Activated CD8-positive, alpha-beta memory T cell treated with anti-CD3 and anti-CD28 coated beads for 24 hours (primary cell): Measurements from ENCODE around the gene CDK18.

Experiments
- DNase-seq: peaks from one replicate; pipeline ENCODE4 v3.0.0-alpha.2; 2020

The CDK18 gene

DNA sequence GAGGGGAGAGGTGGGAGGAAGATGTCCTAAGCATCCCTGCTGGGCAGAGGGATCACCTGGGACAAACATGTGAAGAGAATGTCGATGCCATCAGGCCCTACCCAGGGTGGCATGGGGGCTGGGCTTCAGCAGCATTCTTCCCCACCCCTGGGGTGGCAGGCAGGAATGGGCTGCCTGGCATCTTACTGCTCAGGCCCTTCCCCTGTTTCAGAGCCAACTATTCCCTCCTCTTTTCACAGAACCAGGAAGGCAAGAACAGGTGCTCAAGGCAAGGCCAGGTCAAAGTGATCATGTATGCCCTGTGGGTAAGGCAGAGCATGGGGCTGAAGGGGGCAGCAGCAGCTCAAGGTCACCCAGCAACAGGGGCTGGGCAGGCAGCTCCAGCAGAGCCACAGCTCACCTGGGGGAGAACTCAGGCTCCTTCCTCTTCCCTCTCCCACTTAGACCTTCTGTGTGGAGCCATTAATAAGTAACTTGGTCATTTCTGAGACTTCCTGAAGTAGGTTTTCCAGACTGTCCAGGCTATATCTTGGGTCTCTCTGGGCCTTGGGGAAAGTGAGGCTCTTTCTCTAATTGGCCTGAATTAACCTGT is 70.9 kb downstream of the CDK18 start:
- DNase-seq: peak; percentile 35

DNA sequence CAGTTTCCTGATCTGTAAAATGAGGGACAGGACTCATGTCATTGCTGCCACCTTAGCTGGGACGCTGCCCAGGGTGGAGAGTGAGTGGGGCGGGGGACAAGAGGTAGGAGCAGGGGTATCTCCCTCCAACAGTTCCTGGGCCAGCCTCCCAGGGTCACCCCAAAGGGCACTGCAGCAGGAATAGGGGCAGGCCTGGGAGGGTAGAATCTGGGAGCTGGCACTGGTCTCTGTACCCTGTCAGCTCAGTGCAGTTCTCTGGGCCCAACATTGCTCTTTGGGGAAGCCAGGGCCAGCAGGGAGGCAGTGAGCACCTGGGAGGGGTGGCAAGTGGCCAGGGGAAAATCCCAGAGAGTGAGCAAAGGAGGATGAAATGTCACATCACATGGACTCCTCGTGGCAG is 71.5 kb downstream of the CDK18 start:
- peak; percentile 48 for DNase-seq

DNA sequence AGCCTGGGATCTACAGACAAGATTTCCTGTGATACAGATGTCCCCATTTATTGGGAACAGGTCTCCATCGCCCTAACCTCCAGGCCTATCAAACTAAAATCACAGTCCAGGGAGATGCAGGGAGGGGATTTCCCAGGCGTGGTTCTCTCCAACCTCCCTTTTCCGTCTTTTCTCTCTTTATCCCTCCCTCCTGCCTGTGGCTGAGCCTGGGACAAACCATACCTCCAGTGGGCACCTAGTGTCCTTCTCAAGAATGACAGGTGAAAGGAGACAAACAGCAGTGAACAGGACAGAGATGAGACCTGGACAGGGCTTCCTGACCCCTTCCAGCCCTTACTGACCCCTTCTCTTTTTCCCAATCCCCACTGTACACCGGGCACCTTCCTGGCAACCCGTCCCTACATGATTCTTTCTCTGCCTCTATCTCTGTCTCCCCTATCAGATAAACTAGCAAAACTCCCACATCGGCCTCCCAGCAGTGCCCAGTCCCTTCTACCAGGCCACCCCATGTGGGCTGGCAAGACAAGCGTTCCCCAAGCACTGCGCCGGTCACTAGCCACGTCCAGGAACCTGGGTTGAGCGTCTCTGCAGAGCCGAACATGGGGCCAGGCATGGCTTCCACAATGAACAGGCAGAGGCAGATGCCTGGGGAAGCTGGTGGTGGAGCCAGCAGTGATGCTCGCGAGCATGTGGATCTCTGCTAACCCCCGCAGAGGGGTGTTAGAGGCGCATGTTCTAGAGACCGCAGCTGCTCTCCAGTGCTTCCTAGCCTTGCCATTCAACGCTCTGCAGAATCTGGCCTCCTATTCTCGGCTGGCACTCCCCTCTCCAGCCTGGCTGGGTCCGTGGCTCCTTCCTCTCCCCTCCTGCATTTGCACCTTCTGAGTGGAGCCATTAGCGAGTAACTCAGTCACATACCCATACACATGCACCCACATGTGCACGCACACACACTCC is 72.6 kb downstream of the CDK18 start:
- peak; percentile 40 for DNase-seq

DNA sequence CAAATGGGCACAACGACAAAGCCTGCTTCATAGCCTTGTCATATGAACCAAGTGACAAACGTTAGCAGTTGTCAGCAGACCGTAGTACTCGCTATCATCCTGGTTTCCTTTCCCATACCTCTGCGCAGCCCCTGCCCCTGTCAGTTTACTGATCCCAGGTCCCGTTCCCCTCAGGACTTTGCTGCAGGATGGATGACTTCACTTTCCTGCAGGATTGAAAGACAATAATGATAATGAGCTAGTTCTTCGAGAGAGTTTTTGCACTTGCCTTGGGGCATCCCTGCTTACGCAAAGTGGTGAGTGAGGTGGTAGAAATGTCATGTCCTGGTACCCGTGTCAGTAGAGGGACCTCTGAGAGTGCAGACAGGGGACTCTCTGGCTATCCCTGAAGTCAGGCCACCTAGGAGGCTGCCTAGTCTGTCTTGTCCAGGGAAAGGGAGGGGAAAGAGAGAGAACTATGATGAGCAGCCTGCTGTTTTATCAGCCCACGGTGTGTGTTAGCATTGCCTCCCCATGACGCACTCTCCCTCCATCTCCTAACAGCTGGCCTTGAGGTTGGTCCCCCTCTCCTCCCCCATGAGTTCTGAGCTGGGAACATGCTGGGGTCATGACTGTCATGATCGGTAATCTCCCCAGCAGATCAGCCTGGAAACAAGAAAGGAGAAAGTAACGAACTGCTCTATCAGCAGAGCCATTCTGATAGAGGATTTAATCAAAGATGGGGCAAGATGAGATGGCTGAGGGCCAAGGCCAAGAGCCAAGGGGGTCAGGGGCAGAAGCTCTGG is 73.6 kb downstream of the CDK18 start:
- DNase-seq: peak; percentile 37

DNA sequence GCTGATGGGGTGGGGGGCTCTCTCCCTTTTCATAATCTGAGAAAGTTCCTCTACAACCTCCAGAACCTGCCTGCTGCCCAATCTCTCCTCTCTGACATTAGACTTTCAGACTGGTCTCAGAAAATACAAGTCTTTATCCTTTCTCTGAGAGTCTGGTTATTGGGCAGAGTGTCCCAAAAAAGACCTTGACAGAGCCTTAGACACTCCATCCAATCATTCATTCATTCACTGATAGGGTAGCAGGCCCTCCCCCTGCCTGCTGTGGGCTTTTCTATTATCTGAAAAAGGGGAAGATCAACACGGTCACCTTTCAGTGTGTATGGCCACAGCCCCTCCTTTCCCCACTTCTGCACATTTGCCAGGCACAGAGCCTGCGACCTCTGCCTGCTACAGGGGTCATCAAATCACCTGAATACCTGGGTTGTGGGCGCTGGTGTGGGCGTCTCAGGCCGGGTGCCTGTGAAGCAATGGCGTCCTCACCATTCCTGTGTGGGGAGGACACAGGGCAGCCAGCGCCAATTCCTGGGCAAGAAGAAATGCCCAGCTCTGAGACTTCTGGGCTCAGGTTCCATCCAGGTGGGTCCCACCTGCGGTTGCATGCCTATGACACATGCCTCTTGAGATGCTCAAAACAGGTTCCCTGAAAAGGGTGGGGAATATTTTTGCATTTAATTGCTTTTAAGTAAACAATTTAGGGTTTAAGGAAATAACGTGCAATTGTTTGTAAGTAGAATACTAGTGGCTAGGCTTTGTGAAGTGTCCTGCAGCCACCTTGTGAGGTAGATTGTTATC is 74.5 kb downstream of the CDK18 start:
- peak; percentile 30 for DNase-seq

DNA sequence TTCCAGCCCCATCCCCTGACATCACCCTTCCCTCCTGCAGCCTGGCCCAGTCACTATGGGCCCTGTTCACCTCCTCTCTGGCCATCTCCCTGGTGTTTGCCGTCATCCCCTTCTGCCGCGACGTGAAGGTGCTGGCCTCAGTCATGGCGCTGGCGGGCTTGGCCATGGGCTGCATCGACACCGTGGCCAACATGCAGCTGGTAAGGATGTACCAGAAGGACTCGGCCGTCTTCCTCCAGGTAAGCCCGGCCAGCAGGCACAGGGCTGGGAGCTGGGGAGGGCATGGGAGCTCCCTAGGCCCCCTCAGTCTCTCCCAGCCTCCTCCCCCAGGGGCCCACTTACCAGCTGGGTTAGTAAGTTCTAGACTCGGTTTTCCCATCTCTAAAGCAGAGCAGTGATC is 75.2 kb downstream of the CDK18 start:
- DNase-seq: peak; percentile 30

DNA sequence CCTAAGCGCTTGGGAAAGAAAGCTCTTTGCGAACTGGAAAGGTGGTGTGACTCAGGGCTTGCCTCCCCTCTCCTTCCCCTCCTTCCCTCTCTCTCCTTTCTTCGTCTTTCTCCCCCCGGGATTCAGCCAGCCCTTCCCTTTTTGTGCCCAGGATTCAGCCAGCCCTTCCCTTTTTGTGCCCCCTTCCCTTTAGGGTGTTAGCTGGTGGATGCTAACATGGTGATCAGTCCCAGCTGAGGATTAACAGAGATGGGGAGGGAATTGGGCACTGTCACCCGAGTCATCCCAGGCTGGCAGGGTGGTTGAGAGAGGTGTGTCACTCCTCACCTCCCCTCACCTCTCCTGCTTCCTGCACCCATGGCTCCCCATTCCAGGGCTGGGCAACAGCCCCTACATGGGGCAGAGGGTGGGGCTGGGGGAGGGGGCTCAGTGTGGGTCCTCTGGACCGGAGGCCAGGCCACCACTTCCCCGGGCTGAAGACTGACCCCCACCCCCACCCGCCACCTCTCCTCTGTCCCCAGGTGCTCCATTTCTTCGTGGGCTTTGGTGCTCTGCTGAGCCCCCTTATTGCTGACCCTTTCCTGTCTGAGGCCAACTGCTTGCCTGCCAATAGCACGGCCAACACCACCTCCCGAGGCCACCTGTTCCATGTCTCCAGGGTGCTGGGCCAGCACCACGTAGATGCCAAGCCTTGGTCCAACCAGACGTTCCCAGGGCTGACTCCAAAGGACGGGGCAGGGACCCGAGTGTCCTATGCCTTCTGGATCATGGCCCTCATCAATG is 75.9 kb downstream of the CDK18 start:
- no peak for DNase-seq

DNA sequence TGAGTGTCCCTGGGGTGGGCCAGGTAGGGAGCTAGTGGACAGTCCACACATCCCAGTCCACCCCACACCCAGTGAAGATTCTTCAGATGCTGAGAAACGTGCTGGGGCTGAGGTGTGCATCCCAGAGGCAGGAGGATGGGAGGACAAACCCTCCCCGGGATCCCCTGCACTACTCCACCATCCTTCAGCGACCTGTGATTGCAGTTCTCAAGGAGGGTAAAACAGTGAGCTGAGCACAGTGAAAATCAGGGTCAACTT is 76.4 kb downstream of the CDK18 start:
- DNase-seq: no peak

DNA sequence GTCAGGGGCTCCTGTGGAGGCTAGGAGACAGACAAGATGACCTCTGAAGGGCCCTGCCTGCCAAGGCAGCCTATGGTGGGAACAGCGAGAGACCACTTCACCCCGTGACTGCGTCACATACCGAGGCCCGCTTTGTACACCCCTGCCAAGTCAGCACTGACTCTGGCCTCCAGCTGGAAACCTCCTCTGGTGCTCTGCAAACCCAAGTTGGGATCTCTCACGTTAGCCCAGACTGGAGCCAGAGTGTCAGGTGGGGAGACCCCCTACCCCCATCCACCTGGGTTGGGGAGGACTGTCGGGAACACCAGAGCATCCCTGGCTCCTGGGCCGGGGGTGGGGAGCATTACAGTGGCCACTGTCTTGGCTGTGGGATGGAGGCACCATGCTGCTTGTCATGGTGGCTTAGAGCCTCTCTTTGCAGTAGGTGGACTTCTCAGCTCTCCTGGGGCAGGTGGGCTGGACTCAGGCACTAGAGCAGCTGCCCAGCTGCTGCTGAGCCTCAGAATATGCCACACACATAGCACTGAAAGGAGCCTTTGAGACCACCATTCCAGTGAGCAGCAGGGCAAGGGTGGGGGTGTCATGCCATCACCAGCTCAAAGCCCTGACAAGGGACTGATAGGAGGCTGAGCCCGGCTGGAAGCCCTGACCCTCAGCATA is 77.0 kb downstream of the CDK18 start:
- no peak for DNase-seq

DNA sequence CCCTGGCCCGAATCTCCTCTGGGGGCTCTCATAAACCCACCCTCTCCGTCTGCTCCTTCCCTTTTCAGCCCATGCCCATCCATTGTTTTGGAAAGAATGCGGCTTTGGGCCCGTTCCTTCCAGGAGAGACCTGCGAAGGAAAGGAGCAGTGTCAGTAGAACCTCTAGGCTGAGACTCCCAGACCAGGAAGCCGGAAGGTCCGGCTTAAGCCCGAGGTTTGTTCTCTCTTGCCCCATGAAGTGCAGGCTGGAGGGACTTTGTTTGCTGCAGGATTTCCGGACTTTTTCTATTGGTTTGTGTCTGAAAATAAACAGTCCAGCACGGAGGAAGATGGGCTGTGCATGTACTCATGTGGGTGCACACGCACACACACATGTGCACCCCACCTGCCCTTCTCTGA is 77.6 kb downstream of the CDK18 start:
- DNase-seq: no peak
